SK-MEL-5 (cell line): ENCODE measurements around the gene ATP5F1C. TPM values are rescaled to one million over a fixed set of nuclear protein-coding genes. Genes with fewer than 3 reads are reported as not detected.
A peak's percentile ranks its signal among the peaks of the same experiment; 100 is the strongest.

Source experiments
- DNase-seq: peaks from one replicate; pipeline ENCODE4 v3.0.0-alpha.2; 2016; ENCODE audit warnings: low read depth, low spot score
- in situ Hi-C: cut with HindIII; loops from 2 replicates; pipeline ENCODE4 v1.10.0; 2016; ENCODE audit warnings: low sequenced_read_pairs, high pct_unique_total_duplicates, low pct_unique_long_range_greater_than_20kb
- total RNA-seq: library from RNA; depleted of rRNA; stranded (reverse); fragments of >200 nt; shearing (Covaris generic); gene quantifications from 2 replicates; pipeline ENCODE4 v1.2.3, GENCODE V29; 2014; rRNA removed

Gene ATP5F1C
- total RNA-seq, 1 experiment from 2014 or later: 364 TPM

DNA sequence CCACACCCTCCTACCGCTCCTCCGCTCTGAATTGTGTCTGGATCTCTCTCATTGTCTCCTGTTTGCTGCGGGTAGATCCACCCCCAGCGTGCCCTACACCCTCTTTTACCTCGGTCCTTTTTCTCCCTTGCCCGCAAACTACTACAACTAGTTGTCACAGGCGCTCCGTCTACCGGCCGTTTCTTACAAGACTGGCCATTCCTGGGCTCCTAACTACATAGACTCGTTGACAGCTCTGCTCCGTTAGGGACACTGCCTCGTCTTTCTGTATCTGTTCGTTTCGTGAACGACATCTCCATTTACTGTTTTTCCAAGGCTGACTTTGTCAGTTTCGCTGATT, 31.1 kb downstream of the ATP5F1C start:
- DNase-seq: peak; percentile 45
- in situ Hi-C loops: no loop called here

GRCh38 chr10:7824251-7824650, 36.3 kb downstream of the ATP5F1C start:
- in situ Hi-C loops: no loop called here
- DNase-seq: no peak

- in situ Hi-C loops: no loop called here
- peak; percentile 23 for DNase-seq
Measured at GRCh38 chr10:7826971-7827370, 39.0 kb downstream of the ATP5F1C start.

GRCh38 chr10:7829289-7829834, 41.4 kb downstream of the ATP5F1C start:
- in situ Hi-C loops: no loop called here
- DNase-seq: no peak

DNA sequence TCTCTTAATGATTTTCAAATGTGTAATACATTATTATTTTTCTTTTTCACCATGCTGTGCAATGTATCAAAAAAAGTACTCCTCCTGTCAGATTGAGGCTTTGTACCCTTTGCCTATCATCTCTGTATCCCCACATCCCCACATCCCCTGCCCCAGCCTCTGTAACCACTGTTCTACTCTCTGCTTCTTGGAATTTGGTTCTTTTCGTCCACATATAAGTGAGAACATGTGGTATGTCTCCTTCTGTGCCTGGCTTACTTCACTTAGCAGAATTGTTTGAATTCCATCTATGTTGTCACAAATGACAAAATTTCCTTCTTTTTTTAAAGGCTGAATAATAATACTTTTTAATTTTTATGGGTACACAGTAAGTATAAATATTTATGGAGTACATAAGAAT, 44.1 kb downstream of the ATP5F1C start:
- no peak for DNase-seq
- in situ Hi-C loops: no loop called here

- no peak for DNase-seq
- in situ Hi-C loops: no loop called here
Measured at GRCh38 chr10:7833210-7833609, 45.2 kb downstream of the ATP5F1C start.

GRCh38 chr10:7834262-7834661, 46.3 kb downstream of the ATP5F1C start:
- in situ Hi-C loops: no loop called here

DNA sequence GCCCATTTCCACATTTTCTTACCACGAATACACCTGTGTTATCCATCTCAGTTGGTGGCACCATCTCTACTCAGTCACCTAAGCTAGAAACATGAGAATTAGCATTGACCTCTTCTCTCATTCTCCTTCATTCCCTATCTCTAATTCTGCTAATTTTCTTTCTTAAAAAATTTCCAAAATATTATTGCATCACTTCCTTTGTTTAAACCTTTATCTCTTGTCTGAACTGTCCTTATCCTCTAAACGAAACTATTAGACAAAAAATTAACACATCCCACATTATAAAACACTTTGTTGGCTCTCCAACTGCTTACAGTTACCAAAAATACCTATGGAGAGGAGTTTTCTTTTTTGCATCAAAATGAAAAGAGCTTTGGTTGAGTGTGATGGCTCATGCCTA, 48.6 kb downstream of the ATP5F1C start:
- no peak for DNase-seq
- in situ Hi-C loops: no loop called here

More at GRCh38 chr10:7834262-7834661, 46.3 kb downstream of the ATP5F1C start:
- DNase-seq: no peak

DNA sequence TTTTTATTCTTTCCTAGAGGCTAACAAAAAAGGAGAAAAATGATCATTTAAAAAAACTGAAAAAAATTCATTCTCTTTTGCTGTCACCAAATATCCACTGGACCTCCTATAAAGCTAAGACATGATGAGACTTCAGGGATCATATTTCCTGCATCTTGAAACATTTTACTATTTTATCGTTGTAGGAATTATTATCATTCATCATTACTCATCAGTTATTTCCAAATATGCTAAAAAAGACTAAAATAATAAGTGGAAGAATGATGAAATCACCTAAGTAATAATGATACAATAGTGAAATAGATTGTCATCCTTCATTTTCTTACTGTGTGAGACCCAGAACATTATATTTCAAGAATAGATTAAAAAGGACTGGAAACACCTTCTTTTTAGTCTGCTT, 58.6 kb downstream of the ATP5F1C start:
- in situ Hi-C loops: no loop called here
- no peak for DNase-seq

DNA sequence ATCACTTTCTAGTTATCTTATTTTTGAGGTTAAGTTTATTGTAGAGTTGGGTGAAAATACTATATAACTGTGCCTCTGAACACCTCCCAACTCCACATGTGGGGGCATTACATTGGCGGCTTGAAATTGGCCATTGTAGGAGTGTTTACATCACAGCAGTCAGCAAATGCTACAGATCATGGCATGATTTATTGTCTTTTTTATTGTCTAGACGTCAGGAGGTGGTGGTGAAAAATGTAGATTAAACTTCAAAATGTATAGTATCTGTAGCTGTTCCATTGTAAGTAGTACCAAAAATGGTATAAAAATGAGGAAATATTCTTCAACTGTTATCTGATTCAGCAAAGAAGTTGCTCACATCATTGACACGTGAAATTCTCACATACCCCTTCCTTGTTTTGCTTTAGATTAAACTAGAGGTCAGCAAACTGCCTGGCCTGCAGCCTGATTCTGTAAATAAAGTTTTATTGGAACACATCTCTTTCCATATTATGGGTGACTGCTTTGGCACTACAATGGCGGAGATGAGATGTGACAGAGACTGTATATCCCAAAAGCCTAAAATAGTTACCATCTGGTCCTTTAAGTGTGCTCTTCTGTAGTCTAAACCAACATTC, 65.4 kb downstream of the ATP5F1C start:
- in situ Hi-C loops: no loop called here
- DNase-seq: no peak

DNA sequence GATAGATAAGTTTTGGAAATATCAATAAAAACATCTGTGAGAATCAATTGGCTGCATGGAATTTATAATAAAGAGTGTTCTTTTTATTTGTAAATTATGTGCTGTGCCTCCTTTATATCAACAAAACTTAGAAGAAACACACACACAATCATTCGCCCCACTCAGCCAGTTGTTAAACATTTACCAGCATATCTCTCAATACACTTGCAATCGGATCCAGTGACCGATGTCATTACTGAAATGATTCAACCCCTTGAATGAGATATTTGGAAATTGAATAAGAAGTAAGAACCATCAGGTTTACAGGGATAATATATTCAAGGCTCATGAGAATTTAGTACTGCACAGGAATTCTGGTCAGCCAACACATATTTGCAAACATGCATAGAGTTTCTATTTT, 65.9 kb downstream of the ATP5F1C start:
- no peak for DNase-seq
- in situ Hi-C loops: no loop called here

DNA sequence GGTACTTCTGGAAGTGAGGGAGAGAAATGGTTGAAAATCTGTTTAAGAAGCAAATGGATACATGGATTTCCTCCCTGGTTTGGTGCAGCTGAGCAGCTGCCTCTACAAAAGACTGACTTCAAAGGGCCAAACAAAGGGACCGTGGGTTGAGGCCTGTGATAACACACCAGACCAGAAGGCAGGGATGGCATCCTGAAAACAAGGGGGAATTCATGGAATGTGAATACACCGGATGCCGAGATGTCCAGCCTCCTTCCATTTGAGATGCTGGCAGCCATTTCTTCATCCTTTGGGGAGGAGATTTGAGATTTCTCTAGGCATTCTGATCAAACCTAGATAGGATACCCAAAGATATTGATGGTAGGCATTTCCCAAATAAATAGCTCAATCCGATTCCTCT, 67.2 kb downstream of the ATP5F1C start:
- in situ Hi-C loops: no loop called here
- DNase-seq: no peak

DNA sequence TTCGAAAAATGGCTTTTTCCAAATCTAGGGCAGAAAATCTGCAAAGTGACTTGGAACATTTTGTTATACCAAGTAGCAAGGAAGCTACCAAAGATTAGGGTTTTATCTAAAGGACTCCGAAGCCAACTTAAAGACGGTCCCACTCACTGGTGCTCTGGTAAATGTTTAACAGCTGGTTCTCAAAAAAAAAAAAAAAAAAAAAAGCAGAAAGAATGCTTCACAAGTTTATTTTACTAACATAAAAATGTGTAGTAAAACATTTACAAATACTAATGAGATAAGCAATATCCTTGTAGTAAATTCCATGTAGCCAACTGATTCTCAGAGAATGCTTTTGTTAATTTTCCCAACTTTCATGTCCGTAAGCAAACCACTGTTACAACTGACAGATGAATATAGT, 68.7 kb downstream of the ATP5F1C start:
- no peak for DNase-seq

DNA sequence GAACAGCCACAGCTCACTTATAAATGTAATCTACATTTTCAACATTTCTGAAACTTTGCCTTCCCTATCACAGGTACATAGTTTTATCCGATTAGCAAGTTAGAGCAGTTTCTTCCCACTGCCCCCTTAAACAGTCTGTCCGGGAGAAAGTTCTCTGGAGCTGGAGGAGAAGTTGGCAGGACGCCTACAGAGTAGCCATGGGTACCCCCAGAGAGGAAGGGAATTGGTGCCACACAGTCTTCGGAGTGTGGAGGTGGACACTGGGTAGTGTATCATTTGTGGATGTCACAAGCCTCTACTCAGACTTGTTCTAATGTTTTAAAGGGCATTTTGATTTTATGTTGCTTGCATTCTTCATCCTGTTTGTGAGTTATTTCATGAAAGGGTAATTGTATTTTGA, 69.3 kb downstream of the ATP5F1C start:
- DNase-seq: peak; percentile 36

More for the DNA sequence above, 68.7 kb downstream of the ATP5F1C start:
- in situ Hi-C loops: no loop called here

More for the DNA sequence above, 69.3 kb downstream of the ATP5F1C start:
- in situ Hi-C loops: no loop called here

Other genes starting within 250 kb of the ATP5F1C start
- gene ITIH5, start 121.2 kb upstream of the ATP5F1C start, total RNA-seq: 14.2 and 15.5 TPM in 2 replicates
- gene ITIH2, start 84.9 kb upstream of the ATP5F1C start, total RNA-seq: not detected in 2 replicates
- gene KIN, start 184 bp upstream of the ATP5F1C start, total RNA-seq: 73.9 and 74.0 TPM in 2 replicates
- 0.98 and 1.3 TPM in 2 replicates for gene TAF3, start 30.3 kb downstream of the ATP5F1C start, total RNA-seq